Upper lobe of right lung (tissue), 1 donor: ENCODE data around the gene CASQ2. TPM values are rescaled to one million over a fixed set of nuclear protein-coding genes. Genes with fewer than 3 reads are reported as not detected.

Experiments
- ATAC-seq: fragments of 200-7000 bp; cut with Tn5 transposase; one replicate; pipeline ENCODE4 v1.9.1; 2020; ENCODE audit warnings: mild to moderate bottlenecking, moderate library complexity
- DNase-seq: peaks from one replicate; pipeline ENCODE4 v3.0.0-alpha.2; 2020
- H3K27ac ChIP-seq: fragments of 200-600 bp; one replicate; pipeline ENCODE4 v1.8.0; 2022
- H3K27me3 ChIP-seq: fragments of 200-600 bp; one replicate; pipeline ENCODE4 v1.8.0; 2022; ENCODE audit warnings: mild to moderate bottlenecking
- H3K36me3 ChIP-seq: fragments of 200-600 bp; one replicate; pipeline ENCODE4 v1.8.0; 2022
- H3K4me1 ChIP-seq: fragments of 200-600 bp; one replicate; pipeline ENCODE4 v1.8.0; 2022
- H3K4me3 ChIP-seq: fragments of 200-600 bp; one replicate; pipeline ENCODE4 v1.8.0; 2022; ENCODE audit warnings: mild to moderate bottlenecking
- H3K9me3 ChIP-seq: fragments of 200-600 bp; one replicate; pipeline ENCODE4 v1.8.0; 2022
- intact Hi-C: fragments of 100-400 bp; cut with DNase I; formaldehyde crosslinking; loops from one replicate; pipeline ENCODE4 v1.11.0; 2022
- total RNA-seq: library from RNA; stranded (reverse); fragmentation: NEBNext Ultra II Directional; extraction: Animal tissue kit (Norgen Biotek cat#: 25700); gene quantifications from one replicate; pipeline ENCODE4 v1.2.1, GENCODE V29; 2021
- TF ChIP-seq, protein P1 (sequence below): fragments of 200-600 bp; IDR thresholded peaks from one replicate; pipeline ENCODE4 v1.8.0; 2022; ENCODE audit warnings: antibody characterized with exemption
- donor health status: DM: no; HTN: yes; CAD: no; lungs with severe emphysema.

Gene CASQ2
- total RNA-seq, 1 donor from 2014 or later, result 1.3 TPM

DNA sequence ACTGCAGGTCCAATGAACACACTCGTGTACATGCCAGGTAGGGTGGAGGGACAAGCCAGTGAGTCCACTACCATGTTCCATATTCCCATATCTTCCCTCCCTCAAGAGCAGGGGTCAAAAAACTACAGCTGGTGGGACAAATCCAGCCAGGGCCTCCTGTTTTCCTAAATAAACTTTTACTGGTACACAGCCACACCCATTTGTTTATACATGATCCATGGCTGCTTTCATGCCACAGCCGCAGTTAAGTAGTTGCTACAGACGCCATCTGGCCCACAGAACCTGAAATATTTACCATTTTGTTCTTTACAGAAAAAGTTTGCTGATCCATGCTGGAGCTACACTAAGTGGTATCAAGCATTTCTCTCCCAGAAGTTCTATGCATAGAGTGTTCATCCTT lies 42.4 kb downstream of the CASQ2 start:
- Histone ChIP-seq H3K36me3 (no peaks in the 10 kb centered on the region), H3K27me3 (no peaks in the 10 kb centered on the region), H3K27ac (peak overlapping the region; percentile 67), H3K9me3 (no peaks in the 10 kb centered on the region), H3K4me1 (peaks cover 39% of the 10 kb centered on the region), H3K4me3 (no peak overlapping the region)
- intact Hi-C loops, result no loop called here
- ATAC-seq (no peak), DNase-seq (no peak)
- TF ChIP-seq, protein P1, sequence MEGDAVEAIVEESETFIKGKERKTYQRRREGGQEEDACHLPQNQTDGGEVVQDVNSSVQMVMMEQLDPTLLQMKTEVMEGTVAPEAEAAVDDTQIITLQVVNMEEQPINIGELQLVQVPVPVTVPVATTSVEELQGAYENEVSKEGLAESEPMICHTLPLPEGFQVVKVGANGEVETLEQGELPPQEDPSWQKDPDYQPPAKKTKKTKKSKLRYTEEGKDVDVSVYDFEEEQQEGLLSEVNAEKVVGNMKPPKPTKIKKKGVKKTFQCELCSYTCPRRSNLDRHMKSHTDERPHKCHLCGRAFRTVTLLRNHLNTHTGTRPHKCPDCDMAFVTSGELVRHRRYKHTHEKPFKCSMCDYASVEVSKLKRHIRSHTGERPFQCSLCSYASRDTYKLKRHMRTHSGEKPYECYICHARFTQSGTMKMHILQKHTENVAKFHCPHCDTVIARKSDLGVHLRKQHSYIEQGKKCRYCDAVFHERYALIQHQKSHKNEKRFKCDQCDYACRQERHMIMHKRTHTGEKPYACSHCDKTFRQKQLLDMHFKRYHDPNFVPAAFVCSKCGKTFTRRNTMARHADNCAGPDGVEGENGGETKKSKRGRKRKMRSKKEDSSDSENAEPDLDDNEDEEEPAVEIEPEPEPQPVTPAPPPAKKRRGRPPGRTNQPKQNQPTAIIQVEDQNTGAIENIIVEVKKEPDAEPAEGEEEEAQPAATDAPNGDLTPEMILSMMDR, result no peak

DNA sequence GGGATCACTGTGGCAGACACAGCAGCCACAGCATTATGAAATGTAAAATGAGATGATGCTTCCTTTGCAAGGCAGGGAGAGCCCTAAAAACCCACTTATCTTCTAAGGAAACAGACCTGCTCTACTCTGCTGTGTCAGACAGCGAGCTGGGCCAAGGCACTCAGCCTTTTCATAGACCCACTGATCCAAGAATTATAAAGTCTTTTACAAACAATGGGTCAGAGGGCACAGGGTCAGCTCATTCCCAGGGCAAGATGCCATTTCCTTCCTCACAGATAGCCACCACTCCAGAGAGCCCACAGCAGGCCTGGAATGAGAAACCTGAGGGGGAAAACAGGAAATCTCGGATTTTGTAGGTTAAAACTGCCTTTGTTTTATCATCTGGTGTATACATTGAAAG lies 42.9 kb downstream of the CASQ2 start:
- Histone ChIP-seq H3K27me3 (no peaks in the 10 kb centered on the region), H3K9me3 (no peaks in the 10 kb centered on the region), H3K36me3 (no peaks in the 10 kb centered on the region), H3K4me1 (peaks cover 38% of the 10 kb centered on the region), H3K27ac (peak overlapping the region; percentile 67), H3K4me3 (no peak overlapping the region)
- DNase-seq, result no peak
- TF ChIP-seq, protein P1, result no peak
- no peak for ATAC-seq
- intact Hi-C loops, result no loop called here

GRCh38 chr1:115723756-115724155 lies 44.8 kb downstream of the CASQ2 start:
- ATAC-seq (no peak), DNase-seq (no peak)
- Histone ChIP-seq H3K4me3 (no peak overlapping the region), H3K27me3 (no peaks in the 10 kb centered on the region), H3K36me3 (no peaks in the 10 kb centered on the region), H3K4me1 (peaks cover 28% of the 10 kb centered on the region), H3K27ac (peak overlapping the region; percentile 67), H3K9me3 (no peaks in the 10 kb centered on the region)
- intact Hi-C loops, result no loop called here
- TF ChIP-seq, protein P1, result no peak

- H3K27me3 ChIP-seq, result no peaks in the 10 kb centered on the region
- intact Hi-C loops, result no loop called here
- ATAC-seq, result no peak
- peaks cover 20% of the 10 kb centered on the region for H3K4me1 ChIP-seq
- TF ChIP-seq, protein P1, result no peak
- no peaks in the 10 kb centered on the region for H3K36me3 ChIP-seq
- H3K4me3 ChIP-seq, result no peak overlapping the region
- no peak for DNase-seq
- H3K9me3 ChIP-seq, result no peaks in the 10 kb centered on the region
- H3K27ac ChIP-seq, result peak overlapping the region; percentile 78
Observed at GRCh38 chr1:115722221-115722620, 46.3 kb downstream of the CASQ2 start.

- ATAC-seq (no peak), DNase-seq (no peak)
- H3K36me3 ChIP-seq, result no peaks in the 10 kb centered on the region
- H3K4me1 ChIP-seq, result peaks cover 3% of the 10 kb centered on the region
- TF ChIP-seq, protein P1, result no peak
- H3K9me3 ChIP-seq, result no peaks in the 10 kb centered on the region
- H3K27ac ChIP-seq, result no peak overlapping the region
- H3K27me3 ChIP-seq, result no peaks in the 10 kb centered on the region
- intact Hi-C loops, result loop anchor here (5.0 kb wide), 1 partner anchor 48 kb away; the partner anchor contains the start of gene CASQ2
- no peak overlapping the region for H3K4me3 ChIP-seq
Observed at GRCh38 chr1:115719285-115719684, 49.2 kb downstream of the CASQ2 start.
